ENCODE data around the gene NTMT2. TPM values are rescaled to one million over a fixed set of nuclear protein-coding genes. Genes with fewer than 3 reads are reported as not detected.

The NTMT2 gene
- total RNA-seq, 1 donor: not detected

DNA sequence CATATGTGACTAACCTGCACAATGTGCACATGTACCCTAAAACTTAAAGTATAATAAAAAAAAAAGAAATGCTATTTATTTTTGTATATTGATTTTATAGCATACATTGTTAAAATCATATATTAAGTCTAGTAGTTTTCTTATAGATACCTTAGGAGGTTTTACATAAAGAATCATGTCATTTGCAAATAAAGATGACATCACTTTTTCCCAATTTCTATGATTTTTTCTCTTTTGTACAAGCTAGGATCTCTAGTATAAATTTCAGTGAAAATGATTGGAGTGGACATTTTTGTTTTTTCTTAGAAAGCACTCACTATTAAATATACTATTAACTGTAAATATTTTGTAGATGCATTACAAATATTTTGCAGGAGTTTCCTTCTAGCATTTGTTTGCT is 20.5 kb upstream of the NTMT2 start:
- TF ChIP-seq, protein P1, sequence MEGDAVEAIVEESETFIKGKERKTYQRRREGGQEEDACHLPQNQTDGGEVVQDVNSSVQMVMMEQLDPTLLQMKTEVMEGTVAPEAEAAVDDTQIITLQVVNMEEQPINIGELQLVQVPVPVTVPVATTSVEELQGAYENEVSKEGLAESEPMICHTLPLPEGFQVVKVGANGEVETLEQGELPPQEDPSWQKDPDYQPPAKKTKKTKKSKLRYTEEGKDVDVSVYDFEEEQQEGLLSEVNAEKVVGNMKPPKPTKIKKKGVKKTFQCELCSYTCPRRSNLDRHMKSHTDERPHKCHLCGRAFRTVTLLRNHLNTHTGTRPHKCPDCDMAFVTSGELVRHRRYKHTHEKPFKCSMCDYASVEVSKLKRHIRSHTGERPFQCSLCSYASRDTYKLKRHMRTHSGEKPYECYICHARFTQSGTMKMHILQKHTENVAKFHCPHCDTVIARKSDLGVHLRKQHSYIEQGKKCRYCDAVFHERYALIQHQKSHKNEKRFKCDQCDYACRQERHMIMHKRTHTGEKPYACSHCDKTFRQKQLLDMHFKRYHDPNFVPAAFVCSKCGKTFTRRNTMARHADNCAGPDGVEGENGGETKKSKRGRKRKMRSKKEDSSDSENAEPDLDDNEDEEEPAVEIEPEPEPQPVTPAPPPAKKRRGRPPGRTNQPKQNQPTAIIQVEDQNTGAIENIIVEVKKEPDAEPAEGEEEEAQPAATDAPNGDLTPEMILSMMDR (IDR thresholded peaks at IDR 0.05; ENCODE audit: extremely low read depth, low read depth, low read length): no peak
- Histone ChIP-seq H3K27ac (ENCODE audit: low read depth, low read length) (no peak overlapping the region), H3K36me3 (ENCODE audit: insufficient read depth, low read length) (no peaks in the 10 kb centered on the region), H4K20me1 (ENCODE audit: insufficient read depth, low read length) (no peaks in the 10 kb centered on the region), H3K4me3 (ENCODE audit: insufficient read depth, low read length) (no peak overlapping the region), H3K79me2 (ENCODE audit: insufficient read depth, low read length) (no peaks in the 10 kb centered on the region), H3K4me1 (ENCODE audit: insufficient read depth, low read length) (peaks cover 11% of the 10 kb centered on the region), H3K4me2 (ENCODE audit: insufficient read depth, low read length) (no peak overlapping the region), H2AFZ (ENCODE audit: low read length) (no peak overlapping the region), H3K27me3 (ENCODE audit: insufficient read depth, low read length) (no peaks in the 10 kb centered on the region), H3K9me3 (ENCODE audit: low read depth, low read length) (no peaks in the 10 kb centered on the region)
- DNase-seq (ENCODE audit: insufficient read length, low spot score, missing footprints): no peak

DNA sequence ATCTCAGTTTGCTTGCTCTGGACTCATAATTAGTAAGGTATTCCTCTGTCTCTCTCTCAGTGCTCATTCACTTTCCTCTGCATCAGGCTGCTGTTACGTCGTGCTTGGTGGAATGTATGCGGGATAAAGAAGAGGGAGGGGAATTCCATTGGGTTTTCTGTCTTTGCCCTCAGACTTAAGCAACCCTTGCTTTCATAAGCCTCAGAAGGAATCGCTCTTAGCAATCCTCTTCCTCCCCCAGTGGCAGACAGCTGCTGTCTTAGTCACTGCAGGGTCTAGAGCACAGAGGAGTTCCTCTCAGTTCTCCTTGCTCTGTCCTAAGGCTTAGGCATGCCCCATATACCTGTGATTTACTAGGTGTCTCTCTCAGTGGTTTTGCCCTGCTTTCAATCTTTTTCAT is 19.1 kb upstream of the NTMT2 start:
- peak; percentile 82 for DNase-seq (ENCODE audit: insufficient read length, low spot score, missing footprints)
- H3K4me3 ChIP-seq (ENCODE audit: insufficient read depth, low read length): no peak overlapping the region
- H3K9me3 ChIP-seq (ENCODE audit: low read depth, low read length): no peaks in the 10 kb centered on the region
- H3K36me3 ChIP-seq (ENCODE audit: insufficient read depth, low read length): no peaks in the 10 kb centered on the region
- peaks cover 11% of the 10 kb centered on the region for H3K4me1 ChIP-seq (ENCODE audit: insufficient read depth, low read length)
- no peaks in the 10 kb centered on the region for H4K20me1 ChIP-seq (ENCODE audit: insufficient read depth, low read length)
- H3K27ac ChIP-seq (ENCODE audit: low read depth, low read length): peak overlapping the region; percentile 45
- H2AFZ ChIP-seq (ENCODE audit: low read length): no peak overlapping the region
- no peaks in the 10 kb centered on the region for H3K79me2 ChIP-seq (ENCODE audit: insufficient read depth, low read length)
- TF ChIP-seq, protein P1 (IDR thresholded peaks at IDR 0.05; ENCODE audit: extremely low read depth, low read depth, low read length): peak; percentile 21
- no peaks in the 10 kb centered on the region for H3K27me3 ChIP-seq (ENCODE audit: insufficient read depth, low read length)
- H3K4me2 ChIP-seq (ENCODE audit: insufficient read depth, low read length): peak overlapping the region; percentile 23

DNA sequence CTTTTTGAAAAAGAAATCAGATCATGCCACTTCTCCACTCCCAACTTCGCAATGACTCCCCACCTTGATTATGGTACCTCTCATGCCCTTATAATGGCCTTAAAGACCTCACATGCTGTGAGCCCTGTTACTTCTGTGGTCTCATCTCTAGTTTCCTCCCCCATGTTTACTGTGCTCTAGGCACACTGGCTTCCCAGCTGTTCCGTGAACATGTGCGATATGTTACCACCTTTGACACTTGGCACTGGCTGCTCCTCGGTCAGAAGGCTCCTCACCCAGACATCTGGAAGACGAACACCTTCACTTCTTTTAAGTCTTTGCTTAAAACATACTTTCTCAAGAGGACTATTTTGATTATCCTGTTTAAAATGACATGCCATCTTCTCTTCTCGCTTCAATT is 14.3 kb upstream of the NTMT2 start:
- Histone ChIP-seq H3K4me3 (ENCODE audit: insufficient read depth, low read length) (no peak overlapping the region), H2AFZ (ENCODE audit: low read length) (no peak overlapping the region), H3K27me3 (ENCODE audit: insufficient read depth, low read length) (no peaks in the 10 kb centered on the region), H3K36me3 (ENCODE audit: insufficient read depth, low read length) (no peaks in the 10 kb centered on the region), H3K4me2 (ENCODE audit: insufficient read depth, low read length) (no peak overlapping the region), H3K9me3 (ENCODE audit: low read depth, low read length) (no peaks in the 10 kb centered on the region), H3K4me1 (ENCODE audit: insufficient read depth, low read length) (peaks cover 8% of the 10 kb centered on the region), H4K20me1 (ENCODE audit: insufficient read depth, low read length) (no peaks in the 10 kb centered on the region), H3K79me2 (ENCODE audit: insufficient read depth, low read length) (no peaks in the 10 kb centered on the region), H3K27ac (ENCODE audit: low read depth, low read length) (no peak overlapping the region)
- TF ChIP-seq, protein P1 (IDR thresholded peaks at IDR 0.05; ENCODE audit: extremely low read depth, low read depth, low read length): no peak
- DNase-seq (ENCODE audit: insufficient read length, low spot score, missing footprints): peak; percentile 18

DNA sequence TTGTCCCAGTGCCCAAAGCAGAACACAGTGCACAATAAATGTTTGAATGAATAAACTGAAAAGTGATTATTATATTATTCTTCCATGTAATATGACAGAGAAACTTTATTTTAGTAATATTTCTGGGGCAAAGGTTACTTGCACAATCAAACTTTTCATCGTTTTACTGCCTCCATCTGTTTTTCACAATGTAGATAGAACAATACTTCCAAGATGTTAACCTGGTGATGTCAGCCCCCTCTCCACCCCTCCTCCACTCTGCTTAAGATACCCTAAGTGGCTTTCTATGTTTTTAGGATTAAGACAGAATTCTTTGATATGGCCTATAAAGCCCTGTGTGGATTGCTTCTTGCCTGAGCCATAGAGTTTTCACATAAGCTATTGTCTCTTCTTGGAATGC is 13.8 kb upstream of the NTMT2 start:
- H3K27me3 ChIP-seq (ENCODE audit: insufficient read depth, low read length): no peaks in the 10 kb centered on the region
- no peaks in the 10 kb centered on the region for H3K79me2 ChIP-seq (ENCODE audit: insufficient read depth, low read length)
- H3K4me2 ChIP-seq (ENCODE audit: insufficient read depth, low read length): no peak overlapping the region
- H4K20me1 ChIP-seq (ENCODE audit: insufficient read depth, low read length): no peaks in the 10 kb centered on the region
- no peak overlapping the region for H2AFZ ChIP-seq (ENCODE audit: low read length)
- no peak overlapping the region for H3K27ac ChIP-seq (ENCODE audit: low read depth, low read length)
- H3K36me3 ChIP-seq (ENCODE audit: insufficient read depth, low read length): no peaks in the 10 kb centered on the region
- no peak overlapping the region for H3K4me3 ChIP-seq (ENCODE audit: insufficient read depth, low read length)
- no peak for DNase-seq (ENCODE audit: insufficient read length, low spot score, missing footprints)
- TF ChIP-seq, protein P1 (IDR thresholded peaks at IDR 0.05; ENCODE audit: extremely low read depth, low read depth, low read length): no peak
- H3K4me1 ChIP-seq (ENCODE audit: insufficient read depth, low read length): peaks cover 6% of the 10 kb centered on the region
- no peaks in the 10 kb centered on the region for H3K9me3 ChIP-seq (ENCODE audit: low read depth, low read length)

All from osteoblast (primary cell).